KMS-11 (cell line): ENCODE data around the gene ANXA2.
A peak's percentile ranks its signal among the peaks of the same experiment; 100 is the strongest.

ENCODE experiments used
- H2AFZ ChIP-seq: fragments of 200-600 bp; sonication (generic); 2 replicates; pipeline ENCODE4 v1.6.1; 2016; ENCODE audit warnings: antibody characterized with exemption, mixed run types, low read depth
- H3K27ac ChIP-seq: fragments of 200-600 bp; sonication (generic); 2 replicates; pipeline ENCODE4 v1.6.1; 2016; ENCODE audit warnings: mild to moderate bottlenecking, mixed run types
- H3K27me3 ChIP-seq: fragments of 200-600 bp; sonication (generic); 2 replicates; pipeline ENCODE4 v1.6.1; 2017; ENCODE audit warnings: mild to moderate bottlenecking, low read depth, mixed run types, moderate library complexity; ENCODE audit not compliant: insufficient read depth
- H3K36me3 ChIP-seq: fragments of 200-600 bp; sonication (generic); 2 replicates; pipeline ENCODE4 v1.6.1; 2017; ENCODE audit warnings: mild to moderate bottlenecking, mixed run types; ENCODE audit not compliant: insufficient read depth
- H3K4me1 ChIP-seq: fragments of 200-600 bp; sonication (generic); 2 replicates; pipeline ENCODE4 v1.6.1; 2016; ENCODE audit warnings: mild to moderate bottlenecking, low read depth, mixed run types; ENCODE audit not compliant: poor library complexity, severe bottlenecking
- H3K4me2 ChIP-seq: fragments of 200-600 bp; sonication (generic); 2 replicates; pipeline ENCODE4 v1.7.0; 2016; ENCODE audit warnings: mild to moderate bottlenecking, mixed run types
- H3K4me3 ChIP-seq: fragments of 200-600 bp; sonication (generic); IDR thresholded peaks from 2 replicates; pipeline ENCODE4 v1.6.1; 2017; ENCODE audit warnings: low read depth, low read length, mixed read lengths; ENCODE audit not compliant: insufficient read depth
- H3K79me2 ChIP-seq: fragments of 200-600 bp; sonication (generic); 2 replicates; pipeline ENCODE4 v1.6.1; 2016; ENCODE audit warnings: low read depth, mixed run types; ENCODE audit not compliant: insufficient read depth
- H3K9ac ChIP-seq: fragments of 200-600 bp; sonication (generic); 2 replicates; pipeline ENCODE4 v1.6.1; 2016; ENCODE audit warnings: mild to moderate bottlenecking, mixed run types
- H4K20me1 ChIP-seq: fragments of 200-600 bp; sonication (generic); 2 replicates; pipeline ENCODE4 v1.6.1; 2016; ENCODE audit warnings: mild to moderate bottlenecking, mixed run types; ENCODE audit not compliant: insufficient read depth
- CTCF ChIP-seq: fragments of 200-600 bp; sonication (generic); conservative IDR thresholded peaks from 2 replicates; pipeline ENCODE4 v1.6.1; 2017; ENCODE audit warnings: low read depth, mild to moderate bottlenecking, antibody characterized with exemption, low read length, moderate library complexity, mixed read lengths

ANXA2 gene

GRCh38 chr15:60397772-60398445 is at the start of gene ANXA2:
Gene ANXA2 (minus strand): TSS chr15:60397986. CDS start chr15:60386075, 11,911 bp downstream.
- H3K4me2 ChIP-seq, result peak within 1 kb of the TSS; percentile 93
- no peaks in the 10 kb centered on the region for H3K27me3 ChIP-seq
- no peak for TF ChIP-seq CTCF
- H3K9ac ChIP-seq, result peak within 1 kb of the TSS; percentile 98
- no peaks in the 10 kb centered on the region for H4K20me1 ChIP-seq
- peaks cover 47% of the 10 kb centered on the region for H3K79me2 ChIP-seq
- peaks cover 43% of the 10 kb centered on the region for H3K4me1 ChIP-seq
- H3K27ac ChIP-seq, result peak within 1 kb of the TSS; percentile 98
- no peaks in the 10 kb centered on the region; the same call in 1 of the 2 replicates for H3K36me3 ChIP-seq
- H3K4me3 ChIP-seq, result peak within 1 kb of the TSS; percentile 18
- H2AFZ ChIP-seq, result peak within 1 kb of the TSS; percentile 73

- no peaks in the 10 kb centered on the region for H3K79me2 ChIP-seq
- H4K20me1 ChIP-seq, result no peaks in the 10 kb centered on the region
- H3K4me2 ChIP-seq, result no peak overlapping the region
- H3K9ac ChIP-seq, result no peak overlapping the region
- H3K4me3 ChIP-seq, result no peak overlapping the region
- H3K4me1 ChIP-seq, result no peaks in the 10 kb centered on the region
- no peaks in the 10 kb centered on the region for H3K36me3 ChIP-seq
- TF ChIP-seq CTCF, result no peak; the same call in 1 of the 2 replicates
- no peak overlapping the region for H3K27ac ChIP-seq
- no peaks in the 10 kb centered on the region for H3K27me3 ChIP-seq
- no peak overlapping the region for H2AFZ ChIP-seq
Measured at GRCh38 chr15:60444289-60444912, 46.6 kb upstream of the ANXA2 start.

GRCh38 chr15:60442763-60443162 is 45.0 kb upstream of the ANXA2 start:
- Histone ChIP-seq H3K9ac (no peak overlapping the region), H3K27ac (no peak overlapping the region), H3K36me3 (no peaks in the 10 kb centered on the region), H3K4me3 (no peak overlapping the region), H2AFZ (no peak overlapping the region), H4K20me1 (no peaks in the 10 kb centered on the region), H3K4me1 (no peaks in the 10 kb centered on the region), H3K27me3 (no peaks in the 10 kb centered on the region), H3K4me2 (no peak overlapping the region), H3K79me2 (no peaks in the 10 kb centered on the region)
- TF ChIP-seq CTCF, result no peak

GRCh38 chr15:60442031-60442650 is 44.4 kb upstream of the ANXA2 start:
- H3K27ac ChIP-seq, result no peak overlapping the region
- no peak for TF ChIP-seq CTCF
- no peaks in the 10 kb centered on the region for H3K27me3 ChIP-seq
- H3K36me3 ChIP-seq, result no peaks in the 10 kb centered on the region
- no peak overlapping the region for H3K9ac ChIP-seq
- no peaks in the 10 kb centered on the region for H3K4me1 ChIP-seq
- no peaks in the 10 kb centered on the region for H4K20me1 ChIP-seq
- H3K4me3 ChIP-seq, result no peak overlapping the region
- no peak overlapping the region for H3K4me2 ChIP-seq
- no peaks in the 10 kb centered on the region for H3K79me2 ChIP-seq
- H2AFZ ChIP-seq, result no peak overlapping the region
